WTC11 (cell line): ENCODE data around the gene COQ2.

Experiments used
- CREB1 ChIP-seq: sonication (generic); formaldehyde crosslinking; IDR thresholded peaks from 2 replicates; pipeline ENCODE4 v1.8.0; 2023; ENCODE audit warnings: mild to moderate bottlenecking, missing genetic modification reagents
- E2F4 ChIP-seq: sonication (generic); formaldehyde crosslinking; IDR thresholded peaks from 2 replicates; pipeline ENCODE4 v1.8.1; 2022; ENCODE audit warnings: low read depth, mild to moderate bottlenecking, moderate library complexity, missing genetic modification reagents, borderline replicate concordance
- EMX1 ChIP-seq: fragments of 250-450 bp; sonication (Bioruptor Pico); IDR thresholded peaks from 2 replicates; pipeline ENCODE4 v1.8.0; 2021; ENCODE audit warnings: mild to moderate bottlenecking
- ETV6 ChIP-seq: sonication (generic); formaldehyde crosslinking; IDR thresholded peaks from 2 replicates; pipeline ENCODE4 v1.8.1; 2022; ENCODE audit warnings: mild to moderate bottlenecking, missing genetic modification reagents
- HMGXB4 ChIP-seq: sonication (generic); formaldehyde crosslinking; IDR thresholded peaks from 2 replicates; pipeline ENCODE4 v1.8.1; 2023; ENCODE audit warnings: mild to moderate bottlenecking, moderate library complexity, missing genetic modification reagents
- NR1H2 ChIP-seq: sonication (generic); formaldehyde crosslinking; IDR thresholded peaks from 2 replicates; pipeline ENCODE4 v1.9.0; 2021; ENCODE audit warnings: mild to moderate bottlenecking, moderate library complexity, missing genetic modification reagents
- NR3C1 ChIP-seq: sonication (generic); formaldehyde crosslinking; conservative IDR thresholded peaks from 2 replicates; pipeline ENCODE4 v1.8.1; 2023; ENCODE audit warnings: low read depth, mild to moderate bottlenecking, missing genetic modification reagents
- SP1 ChIP-seq: sonication (generic); formaldehyde crosslinking; conservative IDR thresholded peaks from 2 replicates; pipeline ENCODE4 v1.8.1; 2022; ENCODE audit warnings: missing genetic modification reagents
- USF1 ChIP-seq: sonication (generic); formaldehyde crosslinking; IDR thresholded peaks from 2 replicates; pipeline ENCODE4 v1.8.0; 2022; ENCODE audit warnings: mild to moderate bottlenecking, missing genetic modification reagents
- ZNF512 ChIP-seq: sonication (generic); formaldehyde crosslinking; IDR thresholded peaks from 2 replicates; pipeline ENCODE4 v1.8.1; 2022; ENCODE audit warnings: missing genetic modification reagents, borderline replicate concordance
- TF ChIP-seq, protein P1 (sequence below): fragments of 200-600 bp; IDR thresholded peaks from 2 replicates; pipeline ENCODE4 v1.8.0; 2022; ENCODE audit warnings: antibody characterized with exemption
- TF ChIP-seq, protein P2 (sequence below): sonication (generic); formaldehyde crosslinking; IDR thresholded peaks from 2 replicates; pipeline ENCODE4 v1.8.0; 2023; ENCODE audit warnings: missing genetic modification reagents, mild to moderate bottlenecking, borderline replicate concordance
- TF ChIP-seq, protein P3 (sequence below): fragments of 250-450 bp; sonication (Bioruptor Pico); IDR thresholded peaks from 2 replicates; pipeline ENCODE4 v1.9.0; 2021; ENCODE audit warnings: mild to moderate bottlenecking
- TF ChIP-seq, protein P4 (sequence below): sonication (generic); formaldehyde crosslinking; IDR thresholded peaks from 2 replicates; pipeline ENCODE4 v1.8.1; 2022; ENCODE audit warnings: low read depth, missing genetic modification reagents, borderline replicate concordance

DNA sequence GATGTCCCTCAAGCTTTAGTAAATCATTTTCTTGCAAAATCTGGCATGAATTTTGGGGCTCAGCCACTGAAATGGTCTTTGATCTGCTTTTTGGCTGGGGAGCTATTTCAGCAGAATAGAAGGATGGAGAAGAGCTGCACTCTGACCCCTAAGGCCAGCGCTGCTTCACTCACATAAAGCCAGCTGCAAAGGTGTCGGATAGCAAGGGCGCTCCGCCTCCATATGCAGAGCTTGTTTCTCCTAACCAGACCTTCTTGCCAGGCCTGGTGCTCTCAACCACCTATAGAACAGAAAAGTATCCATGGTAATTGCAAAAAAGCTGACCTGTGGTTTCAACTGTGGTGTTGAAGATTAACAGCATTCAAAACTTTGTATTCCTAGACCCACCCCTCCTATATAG, 24.1 kb upstream of the COQ2 start:
- no peak for TF ChIP-seq NR3C1
- TF ChIP-seq, protein P1, sequence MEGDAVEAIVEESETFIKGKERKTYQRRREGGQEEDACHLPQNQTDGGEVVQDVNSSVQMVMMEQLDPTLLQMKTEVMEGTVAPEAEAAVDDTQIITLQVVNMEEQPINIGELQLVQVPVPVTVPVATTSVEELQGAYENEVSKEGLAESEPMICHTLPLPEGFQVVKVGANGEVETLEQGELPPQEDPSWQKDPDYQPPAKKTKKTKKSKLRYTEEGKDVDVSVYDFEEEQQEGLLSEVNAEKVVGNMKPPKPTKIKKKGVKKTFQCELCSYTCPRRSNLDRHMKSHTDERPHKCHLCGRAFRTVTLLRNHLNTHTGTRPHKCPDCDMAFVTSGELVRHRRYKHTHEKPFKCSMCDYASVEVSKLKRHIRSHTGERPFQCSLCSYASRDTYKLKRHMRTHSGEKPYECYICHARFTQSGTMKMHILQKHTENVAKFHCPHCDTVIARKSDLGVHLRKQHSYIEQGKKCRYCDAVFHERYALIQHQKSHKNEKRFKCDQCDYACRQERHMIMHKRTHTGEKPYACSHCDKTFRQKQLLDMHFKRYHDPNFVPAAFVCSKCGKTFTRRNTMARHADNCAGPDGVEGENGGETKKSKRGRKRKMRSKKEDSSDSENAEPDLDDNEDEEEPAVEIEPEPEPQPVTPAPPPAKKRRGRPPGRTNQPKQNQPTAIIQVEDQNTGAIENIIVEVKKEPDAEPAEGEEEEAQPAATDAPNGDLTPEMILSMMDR, result no peak
- no peak for TF ChIP-seq HMGXB4 (CRISPR knock-in tag)
- TF ChIP-seq E2F4, result no peak
- no peak for TF ChIP-seq ZNF512 (CRISPR knock-in tag)
- TF ChIP-seq ETV6 (CRISPR knock-in tag), result no peak
- TF ChIP-seq NR1H2 (CRISPR knock-in tag), result no peak
- TF ChIP-seq, protein P2, sequence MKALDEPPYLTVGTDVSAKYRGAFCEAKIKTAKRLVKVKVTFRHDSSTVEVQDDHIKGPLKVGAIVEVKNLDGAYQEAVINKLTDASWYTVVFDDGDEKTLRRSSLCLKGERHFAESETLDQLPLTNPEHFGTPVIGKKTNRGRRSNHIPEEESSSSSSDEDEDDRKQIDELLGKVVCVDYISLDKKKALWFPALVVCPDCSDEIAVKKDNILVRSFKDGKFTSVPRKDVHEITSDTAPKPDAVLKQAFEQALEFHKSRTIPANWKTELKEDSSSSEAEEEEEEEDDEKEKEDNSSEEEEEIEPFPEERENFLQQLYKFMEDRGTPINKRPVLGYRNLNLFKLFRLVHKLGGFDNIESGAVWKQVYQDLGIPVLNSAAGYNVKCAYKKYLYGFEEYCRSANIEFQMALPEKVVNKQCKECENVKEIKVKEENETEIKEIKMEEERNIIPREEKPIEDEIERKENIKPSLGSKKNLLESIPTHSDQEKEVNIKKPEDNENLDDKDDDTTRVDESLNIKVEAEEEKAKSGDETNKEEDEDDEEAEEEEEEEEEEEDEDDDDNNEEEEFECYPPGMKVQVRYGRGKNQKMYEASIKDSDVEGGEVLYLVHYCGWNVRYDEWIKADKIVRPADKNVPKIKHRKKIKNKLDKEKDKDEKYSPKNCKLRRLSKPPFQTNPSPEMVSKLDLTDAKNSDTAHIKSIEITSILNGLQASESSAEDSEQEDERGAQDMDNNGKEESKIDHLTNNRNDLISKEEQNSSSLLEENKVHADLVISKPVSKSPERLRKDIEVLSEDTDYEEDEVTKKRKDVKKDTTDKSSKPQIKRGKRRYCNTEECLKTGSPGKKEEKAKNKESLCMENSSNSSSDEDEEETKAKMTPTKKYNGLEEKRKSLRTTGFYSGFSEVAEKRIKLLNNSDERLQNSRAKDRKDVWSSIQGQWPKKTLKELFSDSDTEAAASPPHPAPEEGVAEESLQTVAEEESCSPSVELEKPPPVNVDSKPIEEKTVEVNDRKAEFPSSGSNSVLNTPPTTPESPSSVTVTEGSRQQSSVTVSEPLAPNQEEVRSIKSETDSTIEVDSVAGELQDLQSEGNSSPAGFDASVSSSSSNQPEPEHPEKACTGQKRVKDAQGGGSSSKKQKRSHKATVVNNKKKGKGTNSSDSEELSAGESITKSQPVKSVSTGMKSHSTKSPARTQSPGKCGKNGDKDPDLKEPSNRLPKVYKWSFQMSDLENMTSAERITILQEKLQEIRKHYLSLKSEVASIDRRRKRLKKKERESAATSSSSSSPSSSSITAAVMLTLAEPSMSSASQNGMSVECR (CRISPR knock-in tag), result no peak
- TF ChIP-seq SP1, result no peak
- no peak for TF ChIP-seq CREB1
- no peak for TF ChIP-seq EMX1 (CRISPR knock-in tag)
- TF ChIP-seq, protein P3, sequence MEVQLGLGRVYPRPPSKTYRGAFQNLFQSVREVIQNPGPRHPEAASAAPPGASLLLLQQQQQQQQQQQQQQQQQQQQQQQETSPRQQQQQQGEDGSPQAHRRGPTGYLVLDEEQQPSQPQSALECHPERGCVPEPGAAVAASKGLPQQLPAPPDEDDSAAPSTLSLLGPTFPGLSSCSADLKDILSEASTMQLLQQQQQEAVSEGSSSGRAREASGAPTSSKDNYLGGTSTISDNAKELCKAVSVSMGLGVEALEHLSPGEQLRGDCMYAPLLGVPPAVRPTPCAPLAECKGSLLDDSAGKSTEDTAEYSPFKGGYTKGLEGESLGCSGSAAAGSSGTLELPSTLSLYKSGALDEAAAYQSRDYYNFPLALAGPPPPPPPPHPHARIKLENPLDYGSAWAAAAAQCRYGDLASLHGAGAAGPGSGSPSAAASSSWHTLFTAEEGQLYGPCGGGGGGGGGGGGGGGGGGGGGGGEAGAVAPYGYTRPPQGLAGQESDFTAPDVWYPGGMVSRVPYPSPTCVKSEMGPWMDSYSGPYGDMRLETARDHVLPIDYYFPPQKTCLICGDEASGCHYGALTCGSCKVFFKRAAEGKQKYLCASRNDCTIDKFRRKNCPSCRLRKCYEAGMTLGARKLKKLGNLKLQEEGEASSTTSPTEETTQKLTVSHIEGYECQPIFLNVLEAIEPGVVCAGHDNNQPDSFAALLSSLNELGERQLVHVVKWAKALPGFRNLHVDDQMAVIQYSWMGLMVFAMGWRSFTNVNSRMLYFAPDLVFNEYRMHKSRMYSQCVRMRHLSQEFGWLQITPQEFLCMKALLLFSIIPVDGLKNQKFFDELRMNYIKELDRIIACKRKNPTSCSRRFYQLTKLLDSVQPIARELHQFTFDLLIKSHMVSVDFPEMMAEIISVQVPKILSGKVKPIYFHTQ (CRISPR knock-in tag), result no peak
- TF ChIP-seq USF1 (CRISPR knock-in tag), result no peak
- TF ChIP-seq, protein P4, sequence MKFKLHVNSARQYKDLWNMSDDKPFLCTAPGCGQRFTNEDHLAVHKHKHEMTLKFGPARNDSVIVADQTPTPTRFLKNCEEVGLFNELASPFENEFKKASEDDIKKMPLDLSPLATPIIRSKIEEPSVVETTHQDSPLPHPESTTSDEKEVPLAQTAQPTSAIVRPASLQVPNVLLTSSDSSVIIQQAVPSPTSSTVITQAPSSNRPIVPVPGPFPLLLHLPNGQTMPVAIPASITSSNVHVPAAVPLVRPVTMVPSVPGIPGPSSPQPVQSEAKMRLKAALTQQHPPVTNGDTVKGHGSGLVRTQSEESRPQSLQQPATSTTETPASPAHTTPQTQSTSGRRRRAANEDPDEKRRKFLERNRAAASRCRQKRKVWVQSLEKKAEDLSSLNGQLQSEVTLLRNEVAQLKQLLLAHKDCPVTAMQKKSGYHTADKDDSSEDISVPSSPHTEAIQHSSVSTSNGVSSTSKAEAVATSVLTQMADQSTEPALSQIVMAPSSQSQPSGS (CRISPR knock-in tag), result no peak
